Amniotic stem cell (primary cell): ENCODE measurements around the gene TRAF7.
A peak's percentile ranks its signal among the peaks of the same experiment; 100 is the strongest.

ENCODE experiments used
- DNase-seq: peaks from one replicate; lab custom pipeline; 2025; lab: John Stamatoyannopoulos, UW

The TRAF7 gene

GRCh38 chr16:2216330-2216729 is 60.7 kb downstream of the TRAF7 start:
- no peak for DNase-seq

- DNase-seq: peak; percentile 99
Measured at GRCh38 chr16:2223221-2223941, 67.8 kb downstream of the TRAF7 start, which contains the start of gene E4F1. E4F1 (plus strand) TSS chr16:2223591; CDS start chr16:2223614, 23 bp downstream.

- no peak for DNase-seq
Measured at GRCh38 chr16:2223942-2224486, 68.4 kb downstream of the TRAF7 start.

- DNase-seq: no peak
Measured at GRCh38 chr16:2226245-2226793, 70.7 kb downstream of the TRAF7 start.

GRCh38 chr16:2226918-2227317 is 71.3 kb downstream of the TRAF7 start:
- no peak for DNase-seq
